Activated T-cell treated with anti-CD3 and anti-CD28 coated beads, Interleukin-2, amount 50 U/mL, for 1 hour (primary cell): Measurements from ENCODE around the gene C4orf50.

Experiments
- DNase-seq: peaks from one replicate; pipeline ENCODE4 v3.0.0-alpha.2; 2020

C4orf50 gene

DNA sequence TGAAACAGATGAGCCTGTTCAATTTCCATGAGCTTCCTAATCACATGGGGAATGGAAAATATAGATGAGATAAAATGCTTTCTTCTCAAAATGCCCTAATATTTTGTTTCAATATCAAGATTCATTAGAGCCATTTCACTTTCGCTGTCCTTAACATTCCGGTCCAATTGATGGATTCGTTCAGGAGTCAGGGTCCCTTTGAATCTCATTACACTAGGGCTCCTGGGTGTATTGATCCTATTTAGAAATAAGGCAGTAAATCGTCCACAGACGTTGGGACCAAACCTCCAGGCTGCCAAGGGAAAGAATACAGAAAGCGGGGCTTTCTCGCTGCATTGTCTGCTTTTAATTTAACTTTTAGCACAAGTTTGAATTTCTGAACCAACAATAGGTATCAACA lies 104.8 kb downstream of the C4orf50 start:
- no peak for DNase-seq

DNA sequence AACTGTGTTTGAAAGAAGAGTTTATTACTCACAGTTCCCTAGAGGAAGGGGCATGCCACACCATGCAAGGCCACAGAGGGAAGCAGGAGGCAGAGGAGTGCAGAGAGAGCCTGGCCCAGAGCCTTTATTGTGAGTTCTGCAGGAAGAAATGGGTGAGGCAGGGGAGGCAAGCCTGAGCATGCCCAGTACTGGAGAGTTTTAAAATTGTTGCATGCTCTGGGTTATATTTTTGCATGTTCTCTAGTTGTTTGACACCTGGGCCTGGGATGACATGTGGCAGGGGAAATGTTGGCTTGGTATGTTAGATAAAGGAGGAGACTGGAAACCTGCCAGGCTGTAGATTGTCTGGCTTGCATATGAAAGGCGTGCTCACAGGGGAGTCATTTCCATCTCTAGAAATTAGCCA lies 105.6 kb downstream of the C4orf50 start:
- DNase-seq: no peak

- no peak for DNase-seq
Observed at GRCh38 chr4:5908876-5909427, 109.3 kb downstream of the C4orf50 start.

GRCh38 chr4:5906191-5906590 lies 112.0 kb downstream of the C4orf50 start:
- DNase-seq: no peak

DNA sequence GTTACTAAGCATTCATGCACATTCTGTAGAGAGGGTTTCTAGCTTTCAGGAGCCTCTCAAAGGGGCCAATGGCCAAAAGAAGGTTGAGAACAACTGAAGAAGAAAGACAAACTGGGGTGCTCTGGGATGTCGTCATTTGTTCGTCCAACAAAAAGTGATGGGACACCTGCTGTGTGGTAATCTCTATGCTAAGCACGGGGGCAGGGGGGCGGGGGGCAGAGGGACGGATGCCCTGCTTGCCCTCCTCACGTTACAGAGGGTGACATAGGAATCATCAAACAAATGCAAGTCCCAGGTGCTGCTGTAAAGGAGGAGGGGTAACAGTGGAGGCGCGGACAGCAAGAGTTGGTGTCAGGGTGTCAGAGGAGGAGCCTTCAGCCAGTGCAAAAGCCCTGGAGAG lies 112.5 kb downstream of the C4orf50 start:
- no peak for DNase-seq

- DNase-seq: no peak
Observed at GRCh38 chr4:5900844-5901243, 117.4 kb downstream of the C4orf50 start.

DNA sequence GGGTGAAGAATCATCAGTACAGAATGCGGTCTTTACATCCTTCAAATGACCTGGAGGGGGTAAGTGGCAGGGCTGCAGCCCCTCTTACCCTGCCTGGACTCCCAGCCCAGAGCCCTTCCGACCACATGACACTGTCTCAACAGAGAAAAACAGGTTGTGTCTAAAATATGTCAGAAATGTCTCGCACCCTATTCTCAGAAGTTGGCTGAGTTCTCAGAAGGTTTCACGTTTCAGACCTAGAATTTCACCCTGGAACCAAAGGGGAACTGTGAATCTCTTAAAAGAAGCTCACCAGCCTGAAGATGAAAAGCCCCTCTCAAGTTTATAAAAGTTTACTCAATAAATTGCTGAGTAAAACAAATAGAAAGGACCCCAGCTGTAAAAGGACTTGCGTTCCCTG lies 118.3 kb downstream of the C4orf50 start:
- DNase-seq: no peak

GRCh38 chr4:5899396-5899795 lies 118.8 kb downstream of the C4orf50 start:
- no peak for DNase-seq

- DNase-seq: no peak
Observed at GRCh38 chr4:5897674-5898073, 120.6 kb downstream of the C4orf50 start.

- DNase-seq: no peak
Observed at GRCh38 chr4:5895287-5895686, 122.9 kb downstream of the C4orf50 start.

GRCh38 chr4:5894266-5894665 lies 124.0 kb downstream of the C4orf50 start:
- no peak for DNase-seq

- no peak for DNase-seq
Observed at GRCh38 chr4:5893591-5893990, 124.6 kb downstream of the C4orf50 start.

GRCh38 chr4:5893004-5893580 lies 125.1 kb downstream of the C4orf50 start, which contains the start of gene CRMP1:
CRMP1 (minus strand) TSS chr4:5893086; CDS start chr4:5892969, 117 bp downstream.
- DNase-seq: no peak

GRCh38 chr4:5892323-5893003 lies 125.8 kb downstream of the C4orf50 start:
- no peak for DNase-seq

DNA sequence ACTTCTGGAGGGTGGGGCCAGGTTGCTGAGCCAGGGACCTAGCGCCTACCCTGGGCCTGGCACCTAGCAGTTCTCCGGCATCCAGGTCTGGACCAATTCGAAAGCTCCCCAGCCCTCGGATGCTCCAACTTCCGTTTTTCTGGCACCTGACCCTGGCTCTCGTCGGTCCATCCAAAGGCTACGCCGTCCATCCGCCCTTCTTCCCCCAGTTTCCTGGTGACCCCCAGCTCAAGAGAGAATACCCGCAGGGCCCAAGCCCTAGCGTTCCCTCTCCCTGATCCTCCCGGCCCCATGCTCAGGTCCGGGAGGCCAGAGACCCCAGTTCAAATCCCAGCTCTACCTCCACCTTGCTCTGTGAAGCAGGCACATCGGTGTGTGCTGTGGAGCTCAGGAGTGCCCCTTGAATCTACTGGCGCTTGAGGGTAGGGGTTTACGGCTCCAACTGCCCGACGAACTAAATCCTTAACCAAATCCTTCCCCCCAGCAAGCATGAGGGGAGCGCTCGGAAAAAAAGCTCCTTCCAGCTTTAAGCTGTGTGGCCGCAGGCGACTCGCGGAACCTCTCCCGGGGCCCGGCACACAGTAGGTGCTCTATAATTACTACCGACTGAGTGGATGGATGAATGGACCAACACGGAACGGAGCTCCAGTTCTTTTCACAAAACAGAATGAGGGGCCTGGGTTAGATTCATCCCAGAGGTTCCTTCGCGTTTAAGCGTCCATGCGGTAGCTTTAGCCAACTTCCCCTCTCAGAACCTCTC lies 126.5 kb downstream of the C4orf50 start:
- DNase-seq: no peak

- DNase-seq: no peak
Observed at GRCh38 chr4:5890063-5890727, 128.0 kb downstream of the C4orf50 start.

- DNase-seq: no peak
Observed at GRCh38 chr4:5889002-5889696, 129.1 kb downstream of the C4orf50 start.

DNA sequence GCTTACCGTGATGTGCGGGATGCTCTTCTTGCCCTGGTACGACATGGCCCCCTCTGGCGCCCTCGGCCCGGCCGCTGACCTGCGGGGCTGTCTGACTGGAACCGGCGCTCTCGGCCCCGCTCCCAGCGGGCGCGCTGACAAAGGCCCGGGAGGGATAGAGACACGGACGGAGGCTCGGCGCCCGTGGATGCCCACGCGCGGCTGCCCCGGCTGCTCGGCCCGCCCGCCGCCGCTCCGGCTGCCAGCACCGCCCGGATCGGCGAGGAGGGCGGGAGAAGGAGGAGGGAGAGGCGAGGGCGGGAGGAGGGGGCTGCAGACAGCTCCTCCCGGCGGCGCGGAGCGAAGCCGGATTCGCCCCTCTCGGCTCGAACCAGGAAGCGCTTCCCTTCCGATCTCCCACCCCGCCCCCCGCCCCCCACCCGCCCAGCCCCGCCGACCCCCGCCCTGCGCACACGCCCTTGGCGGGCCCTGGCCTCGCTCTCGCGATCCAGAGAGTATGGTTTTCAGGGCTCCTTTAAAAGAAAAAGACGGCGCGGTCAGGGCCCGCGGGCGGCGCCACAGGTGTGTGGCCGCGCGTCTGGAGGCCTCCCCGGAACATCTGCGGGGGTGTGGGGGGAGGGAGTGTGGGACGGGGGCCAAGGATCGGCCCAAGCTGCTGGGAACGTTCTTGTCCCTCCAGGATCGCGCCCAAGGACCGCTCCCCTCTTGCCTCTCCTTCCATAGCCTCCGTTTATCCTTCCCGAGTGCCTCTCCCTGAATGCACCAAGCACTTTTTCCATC lies 129.8 kb downstream of the C4orf50 start:
- DNase-seq: no peak

- DNase-seq: no peak
Observed at GRCh38 chr4:5887361-5888221, 130.6 kb downstream of the C4orf50 start.

- DNase-seq: no peak
Observed at GRCh38 chr4:5887011-5887360, 131.2 kb downstream of the C4orf50 start.

DNA sequence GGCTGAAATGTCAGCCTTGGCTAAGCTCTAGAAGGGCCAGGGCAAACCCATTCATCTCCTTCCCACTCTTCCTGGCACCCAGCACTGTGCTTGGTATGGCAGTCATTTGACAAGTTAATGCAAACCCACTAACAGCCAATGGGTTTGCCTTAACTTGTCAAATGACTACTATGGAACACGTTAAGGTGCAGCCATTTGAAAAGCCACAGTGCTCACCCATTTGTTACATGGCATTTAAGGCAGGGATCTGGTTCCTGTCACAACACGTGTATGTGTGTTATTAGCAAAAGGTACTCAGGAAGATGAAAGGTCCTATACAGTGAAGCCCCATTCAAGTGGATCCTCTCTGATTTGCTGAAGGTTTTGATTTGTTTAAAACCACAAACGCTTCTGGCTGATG lies 132.5 kb downstream of the C4orf50 start:
- DNase-seq: no peak
